ENCODE results near the gene CUL9. TPM values are rescaled to one million over a fixed set of nuclear protein-coding genes. Genes with fewer than 3 reads are reported as not detected.

Gene CUL9
- total and polyA plus RNA-seq, 8 donors, result 35.9 to 55.1 (median 41.0) TPM

DNA sequence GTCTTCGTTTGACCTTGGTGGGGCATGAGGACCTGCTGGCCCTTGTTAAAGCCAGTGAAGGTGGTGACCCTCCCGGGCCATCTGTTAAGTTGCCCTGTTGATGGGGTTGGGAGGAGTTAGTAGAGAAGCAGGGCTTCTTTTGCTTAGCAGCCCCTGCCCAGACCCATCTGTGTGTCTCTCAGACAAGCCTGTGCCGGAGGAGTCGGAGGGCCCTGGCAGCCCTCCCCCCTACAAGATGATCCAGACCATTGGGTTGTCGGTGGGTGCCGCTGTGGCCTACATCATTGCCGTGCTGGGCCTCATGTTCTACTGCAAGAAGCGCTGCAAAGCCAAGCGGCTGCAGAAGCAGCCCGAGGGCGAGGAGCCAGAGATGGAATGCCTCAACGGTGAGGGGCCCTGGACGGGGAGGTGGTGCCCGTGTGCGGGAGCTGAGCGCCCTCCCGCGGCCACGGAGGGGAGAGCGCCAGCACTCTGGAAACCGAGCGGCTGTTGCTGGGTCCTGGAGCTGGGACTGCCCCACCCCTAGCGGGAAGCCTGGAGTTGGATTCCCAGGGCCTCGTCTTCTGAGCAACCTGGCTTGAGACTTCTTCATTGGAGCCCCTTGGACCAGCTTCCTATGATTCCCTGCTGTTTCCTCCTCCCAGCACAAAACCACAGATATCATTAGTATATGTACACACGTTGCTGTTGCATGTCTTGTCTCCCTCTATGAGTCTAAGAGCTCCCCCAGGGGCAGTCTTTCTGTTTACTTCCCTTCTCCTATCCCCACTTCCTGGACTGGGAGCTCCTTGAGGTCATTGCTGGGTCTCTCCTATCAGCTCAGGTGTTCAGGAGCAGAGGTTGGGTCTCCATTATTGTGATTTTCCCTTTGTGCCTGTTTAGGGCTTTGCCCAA, 38.5 kb upstream of the CUL9 start:
- Histone ChIP-seq H3K36me3 (peaks cover 0 to 15% of the 10 kb centered on the region in 2 donors), H3K9me3 (no peaks in the 10 kb centered on the region), H3K4me3 (no peak overlapping the region), H3K4me1 (peaks cover 4 to 13% of the 10 kb centered on the region in 2 donors), H3K27ac (no peak overlapping the region), H3K27me3 (no peaks in the 10 kb centered on the region)
- ATAC-seq (peak; percentile 98), DNase-seq (peak; percentile 80 to 96 (median 90))
- peak; percentile 86 to 87 for TF ChIP-seq CTCF (IDR thresholded peaks at IDR 0.05)
- intact Hi-C loops (cut with DNase I), result loop anchor here in 1 of 2 donors (10.0 kb wide), 1 partner anchor 239 kb away; no protein-coding TSS in a partner anchor

- H3K9me3 ChIP-seq, result no peaks in the 10 kb centered on the region
- no peak overlapping the region for H3K4me3 ChIP-seq
- peaks cover 4 to 13% of the 10 kb centered on the region in 2 donors for H3K4me1 ChIP-seq
- no peak for DNase-seq
- TF ChIP-seq CTCF (IDR thresholded peaks at IDR 0.05), result no peak
- intact Hi-C loops (cut with DNase I), result loop anchor here in 1 of 2 donors (10.0 kb wide), 1 partner anchor 240 kb away; no protein-coding TSS in a partner anchor
- no peak for ATAC-seq
- peaks cover 0 to 4% of the 10 kb centered on the region in 2 donors for H3K36me3 ChIP-seq
- no peaks in the 10 kb centered on the region for H3K27me3 ChIP-seq
- H3K27ac ChIP-seq, result no peak overlapping the region
Observed at GRCh38 chr6:43144879-43145278, 37.1 kb upstream of the CUL9 start.

GRCh38 chr6:43146261-43146660, 35.7 kb upstream of the CUL9 start:
- H3K36me3 ChIP-seq, result peaks cover 0 to 4% of the 10 kb centered on the region in 2 donors
- intact Hi-C loops (cut with DNase I), result loop anchor here in 1 of 2 donors (10.0 kb wide), 1 partner anchor 241 kb away; no protein-coding TSS in a partner anchor
- H3K4me3 ChIP-seq, result no peak overlapping the region
- no peak for DNase-seq
- H3K9me3 ChIP-seq, result no peaks in the 10 kb centered on the region
- H3K27me3 ChIP-seq, result no peaks in the 10 kb centered on the region
- TF ChIP-seq CTCF (IDR thresholded peaks at IDR 0.05), result no peak
- no peak for ATAC-seq
- peaks cover 4 to 13% of the 10 kb centered on the region in 2 donors for H3K4me1 ChIP-seq
- no peak overlapping the region for H3K27ac ChIP-seq

DNA sequence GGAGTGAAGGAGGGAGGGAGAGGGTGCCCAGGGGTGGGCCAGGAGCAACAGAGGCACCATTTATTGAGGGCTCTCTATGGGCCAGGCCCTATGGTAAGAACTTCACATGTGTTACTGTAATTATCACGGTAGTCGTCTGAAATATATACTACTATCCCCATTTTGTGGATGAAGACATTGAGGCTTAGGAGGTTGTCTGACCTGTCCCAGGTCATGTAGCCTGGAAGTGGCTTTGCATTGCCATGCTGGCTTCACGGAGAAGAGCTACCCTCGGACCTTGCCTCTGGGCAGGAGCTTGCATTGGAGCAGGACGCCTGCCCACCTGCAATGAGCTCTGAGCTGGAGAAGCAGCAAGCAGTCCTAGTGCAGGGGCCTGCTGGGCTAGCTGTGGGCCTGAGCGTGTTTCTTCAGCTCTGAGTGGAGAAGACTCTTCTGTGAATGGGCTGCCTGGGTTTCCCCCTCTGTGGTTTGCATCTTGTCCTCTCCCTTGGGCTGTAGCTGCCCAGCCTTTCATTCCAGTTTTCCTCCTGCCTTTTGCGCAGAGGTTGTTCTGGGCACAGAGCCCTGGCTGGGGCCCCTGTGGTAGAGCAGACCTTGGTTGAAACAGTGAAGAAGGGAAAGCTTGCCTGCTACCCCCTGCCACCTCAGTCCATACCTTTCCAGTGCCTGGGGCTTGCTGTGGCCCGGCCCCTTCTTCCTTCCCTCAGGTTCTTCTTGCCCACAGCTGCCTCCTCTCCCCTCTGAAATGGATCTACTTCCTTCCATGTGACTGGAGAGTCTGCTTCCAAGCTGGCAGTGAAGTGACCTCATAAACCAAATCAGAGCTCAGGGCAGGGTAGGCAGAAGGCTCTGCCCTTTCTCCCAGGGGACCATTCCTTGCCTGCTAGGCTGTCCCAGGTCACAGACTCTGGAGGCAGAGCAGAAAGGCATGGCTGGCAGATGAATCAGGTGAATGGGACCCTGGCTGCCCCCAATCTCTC, 35.0 kb upstream of the CUL9 start:
- no peaks in the 10 kb centered on the region for H3K27me3 ChIP-seq
- no peak overlapping the region for H3K27ac ChIP-seq
- H3K4me3 ChIP-seq, result no peak overlapping the region
- ATAC-seq (no peak), DNase-seq (no peak)
- H3K4me1 ChIP-seq, result peaks cover 4 to 13% of the 10 kb centered on the region in 2 donors
- no peak for TF ChIP-seq CTCF (IDR thresholded peaks at IDR 0.05)
- intact Hi-C loops (cut with DNase I), result loop anchor here in 1 of 2 donors (10.0 kb wide), 1 partner anchor 242 kb away; no protein-coding TSS in a partner anchor
- no peaks in the 10 kb centered on the region for H3K9me3 ChIP-seq
- peaks cover 0 to 4% of the 10 kb centered on the region in 2 donors for H3K36me3 ChIP-seq
